ENCODE measurements around the gene CRTC1. TPM values are rescaled to one million over a fixed set of nuclear protein-coding genes. Genes with fewer than 3 reads are reported as not detected.

CRTC1 gene
- total RNA-seq, 2 donors from 2014 or later, result 4.9 to 6.5 TPM

DNA sequence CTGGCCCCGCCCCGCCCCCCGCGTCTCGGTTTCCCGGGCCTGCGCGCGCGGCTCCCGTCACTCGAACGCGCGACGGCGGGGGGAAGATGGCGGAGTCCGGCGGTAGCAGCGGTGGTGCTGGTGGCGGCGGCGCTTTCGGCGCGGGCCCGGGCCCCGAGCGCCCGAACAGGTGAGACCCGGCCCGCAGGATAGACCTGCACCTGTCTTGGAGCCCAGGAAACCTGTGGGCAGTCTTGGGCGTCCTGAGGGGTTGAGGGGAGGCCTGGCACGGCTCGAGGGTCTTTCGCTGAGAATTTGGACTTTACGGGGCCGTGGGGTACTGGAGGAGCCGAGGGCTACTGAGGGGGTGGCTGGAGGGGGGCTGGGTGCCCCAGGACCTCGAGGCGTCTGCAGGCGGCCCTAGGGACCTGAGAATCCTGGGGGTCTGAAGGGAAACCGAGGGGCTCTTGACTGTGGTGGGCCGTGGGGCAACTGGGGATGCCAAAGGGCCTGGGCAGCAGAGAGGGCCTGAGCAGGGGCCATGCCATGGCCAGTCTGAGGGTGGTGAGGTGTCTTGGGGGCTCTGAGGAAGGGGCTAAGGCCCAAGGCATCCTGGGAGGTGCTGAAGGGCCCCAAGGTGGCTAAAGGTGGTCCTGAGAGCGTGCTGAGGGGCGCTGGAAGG is 46.4 kb upstream of the CRTC1 start, which contains the start of gene KLHL26:
Gene KLHL26 (plus strand): TSS at position 60 of the 661 bp plus-strand sequence. CDS start 27 bp downstream, at position 87.
- peak within 1 kb of the TSS; percentile 24 to 78 for H3K4me3 ChIP-seq
- WGBS, 2 donors, result 3 to 9% methylated on average over 8 to 25 of the region's 47 CpGs
- no peaks in the 10 kb centered on the region for H3K27me3 ChIP-seq
- H3K36me3 ChIP-seq (replicated peaks in 1 of 2; ENCODE audit: insufficient read depth in 1 of 2, low read depth in 2 of 2), result no peaks in the 10 kb centered on the region
- TF ChIP-seq POLR2A (IDR thresholded peaks at IDR 0.05), result peak; percentile 50 to 76 (median 75)
- no peak for TF ChIP-seq CTCF (IDR thresholded peaks at IDR 0.05)
- ATAC-seq (no peak), DNase-seq (no peak)
- intact Hi-C loops (cut with DNase I), result no loop called here
- H3K4me1 ChIP-seq, result peaks cover 27% of the 10 kb centered on the region
- H3K9me3 ChIP-seq, result no peaks in the 10 kb centered on the region
- H3K27ac ChIP-seq, result peak within 1 kb of the TSS; percentile 82 to 97 (median 96)

- ATAC-seq (peak; percentile 57), DNase-seq (peak; percentile 79 to 92 (median 86))
- intact Hi-C loops (cut with DNase I), result no loop called here
- Histone ChIP-seq H3K4me1 (peaks cover 27% of the 10 kb centered on the region), H3K27ac (peak overlapping the region; percentile 82 to 97 (median 96)), H3K9me3 (no peaks in the 10 kb centered on the region), H3K27me3 (no peaks in the 10 kb centered on the region), H3K4me3 (no peak overlapping the region), H3K36me3 (replicated peaks in 1 of 2; ENCODE audit: insufficient read depth in 1 of 2, low read depth in 2 of 2) (no peaks in the 10 kb centered on the region)
- 12 to 13% methylated on average over 3 of the region's 3 CpGs for WGBS, 2 donors
- TF ChIP-seq CTCF (IDR thresholded peaks at IDR 0.05), result peak in 4 of 7 experiments; percentile 15 to 34 (median 19)
- TF ChIP-seq POLR2A (IDR thresholded peaks at IDR 0.05), result no peak
These were observed 45.5 kb upstream of the CRTC1 start for GRCh38 chr19:18637673-18638630.

DNA sequence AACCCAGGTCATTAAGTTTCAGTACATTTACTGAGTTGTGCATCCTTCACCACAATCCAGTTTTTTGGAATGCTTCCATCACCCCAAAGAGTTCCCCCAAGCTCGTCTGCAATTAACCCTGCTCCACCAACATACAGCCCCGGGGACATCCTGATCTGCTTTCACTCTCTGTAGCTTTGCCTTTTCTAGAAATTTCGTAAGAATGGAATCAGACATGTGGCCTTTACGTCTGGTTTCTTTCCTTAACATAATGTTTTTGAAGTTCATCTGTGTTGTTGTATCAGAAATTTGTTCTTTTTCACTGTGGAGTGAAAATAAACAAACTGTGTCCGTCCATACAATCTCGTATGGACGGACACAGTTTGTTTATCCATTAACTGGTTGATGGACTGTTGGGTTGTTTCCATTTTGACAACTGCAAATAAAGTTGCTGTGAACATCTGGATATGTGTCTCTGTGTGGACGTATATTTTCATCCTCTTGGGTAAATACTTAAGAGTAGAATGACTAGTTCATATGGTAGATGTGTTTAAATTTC is 43.7 kb upstream of the CRTC1 start:
- H3K4me3 ChIP-seq, result no peak overlapping the region
- no peak for TF ChIP-seq CTCF (IDR thresholded peaks at IDR 0.05)
- no peak for TF ChIP-seq POLR2A (IDR thresholded peaks at IDR 0.05)
- WGBS, 2 donors, result 54 to 57% methylated on average over 8 of the region's 8 CpGs

DNA sequence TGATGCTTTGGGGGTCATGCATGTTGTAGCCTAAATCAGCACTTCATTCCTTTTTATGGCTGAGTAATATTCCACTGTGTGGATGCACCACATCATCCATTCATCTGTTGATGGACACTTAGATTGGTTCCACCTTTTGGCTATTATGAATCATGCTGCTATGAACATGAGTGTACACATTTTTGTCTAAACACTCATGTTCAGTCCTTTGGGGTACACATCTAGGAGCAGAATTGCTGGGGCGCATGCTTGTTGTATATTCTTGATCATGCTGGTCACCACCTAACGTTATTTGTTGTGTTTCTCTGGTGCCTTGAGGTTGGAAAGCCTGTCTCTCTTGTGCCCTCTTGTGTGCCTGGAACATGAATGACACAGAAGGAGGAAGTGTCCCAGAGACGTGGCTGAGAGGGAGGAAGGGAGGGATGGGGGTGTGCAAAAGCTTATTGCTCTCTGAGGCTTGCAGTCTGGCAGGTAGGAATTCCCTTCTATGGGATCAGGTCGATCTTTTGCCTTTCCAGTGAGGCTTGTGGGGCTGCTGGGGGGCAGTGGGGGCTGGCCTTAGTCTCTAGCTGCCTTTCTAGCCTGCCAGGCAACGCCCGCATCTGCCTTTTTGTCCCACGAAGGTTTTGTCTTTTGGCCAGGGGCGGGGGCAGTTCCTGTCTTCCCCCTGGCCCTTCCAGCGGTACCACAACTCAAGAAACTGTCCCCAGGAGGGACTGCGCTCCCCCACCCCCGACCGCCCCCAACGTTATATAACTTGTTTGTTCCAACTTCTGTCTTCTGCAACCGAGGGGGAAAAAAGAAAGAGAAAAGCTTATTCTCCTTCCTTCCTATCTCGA is 39.1 kb upstream of the CRTC1 start:
- TF ChIP-seq CTCF (IDR thresholded peaks at IDR 0.05) (no peak), POLR2A (IDR thresholded peaks at IDR 0.05) (no peak)
- H3K27me3 ChIP-seq, result no peaks in the 10 kb centered on the region
- H3K36me3 ChIP-seq (replicated peaks in 1 of 2; ENCODE audit: insufficient read depth in 1 of 2, low read depth in 2 of 2), result no peaks in the 10 kb centered on the region
- peak in 1 of 4 donors; percentile 33 for DNase-seq
- H3K27ac ChIP-seq, result no peak overlapping the region
- WGBS, 2 donors, result 54 to 67% methylated on average over 15 of the region's 15 CpGs
- H3K9me3 ChIP-seq, result no peaks in the 10 kb centered on the region
- no peak overlapping the region for H3K4me3 ChIP-seq
- intact Hi-C loops (cut with DNase I), result no loop called here
- peak; percentile 17 for ATAC-seq
- no peaks in the 10 kb centered on the region for H3K4me1 ChIP-seq

More for the DNA sequence above, 43.7 kb upstream of the CRTC1 start:
- no peaks in the 10 kb centered on the region for H3K27me3 ChIP-seq
- intact Hi-C loops (cut with DNase I), result no loop called here
- peak overlapping the region in 1 of 4 donors; percentile 14 for H3K27ac ChIP-seq
- no peak for ATAC-seq
- DNase-seq, result no peak
- H3K9me3 ChIP-seq, result no peaks in the 10 kb centered on the region
- H3K4me1 ChIP-seq, result peaks cover 23% of the 10 kb centered on the region
- H3K36me3 ChIP-seq (replicated peaks in 1 of 2; ENCODE audit: insufficient read depth in 1 of 2, low read depth in 2 of 2), result no peaks in the 10 kb centered on the region

Measured in body of pancreas (tissue), 4 donors.